ENCODE results near the gene SMG6.

The SMG6 gene

DNA sequence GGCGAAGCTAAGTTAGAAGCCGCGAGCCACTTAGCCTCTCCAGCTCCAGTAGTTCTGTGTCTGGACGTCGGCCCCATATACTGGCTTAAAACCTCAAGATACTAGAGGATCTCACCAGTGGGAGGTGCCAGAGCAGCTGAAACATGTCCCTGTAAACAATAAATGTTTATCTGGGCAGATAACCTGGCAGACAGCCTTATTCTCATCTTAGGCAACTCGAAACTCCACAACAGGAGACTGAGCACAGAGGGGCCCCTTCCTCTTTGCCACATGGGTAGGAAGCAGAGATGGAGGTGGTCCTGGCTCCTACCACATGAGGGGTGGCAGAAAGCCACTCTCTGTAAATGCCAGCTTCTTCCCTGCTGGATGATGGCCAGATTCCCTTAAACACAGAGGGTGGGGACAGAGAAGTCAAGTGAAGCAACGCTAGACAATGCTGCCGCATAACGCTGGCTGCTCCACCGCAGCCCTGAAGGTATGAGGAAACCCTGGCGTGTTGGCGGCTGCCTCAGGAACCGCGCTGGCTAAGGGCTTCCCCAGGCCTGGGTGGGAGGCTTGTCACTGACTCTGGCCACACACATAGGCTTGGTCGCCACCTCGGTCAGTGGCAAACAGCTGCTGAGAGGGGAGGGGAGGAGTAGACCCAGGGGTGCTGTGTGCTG is 180.8 kb downstream of the SMG6 start:
- Histone ChIP-seq H3K4me2 (ENCODE audit: low read length) (no peak overlapping the region), H4K8ac (ENCODE audit: low read depth, low read length) (no peak overlapping the region), H3K27me3 (ENCODE audit: insufficient read depth, low read length, poor library complexity) (no peaks in the 10 kb centered on the region), H2AK5ac (ENCODE audit: low read length) (no peak overlapping the region), H2BK15ac (replicated peaks; ENCODE audit: low read depth) (no peak overlapping the region), H3K79me2 (ENCODE audit: control insufficient read depth, insufficient read depth, low read length) (no peaks in the 10 kb centered on the region), H3K4ac (ENCODE audit: low read depth, low read length) (no peak overlapping the region), H3K36me3 (ENCODE audit: control insufficient read depth, insufficient read depth, low read length) (no peaks in the 10 kb centered on the region), H3K23ac (ENCODE audit: low read length) (no peak overlapping the region), H3K79me1 (ENCODE audit: low read length) (no peaks in the 10 kb centered on the region), H3K56ac (ENCODE audit: low read length) (peak overlapping the region; percentile 3), H3K4me1 (ENCODE audit: control insufficient read depth, low read depth, low read length) (peaks cover 23% of the 10 kb centered on the region), H3K4me3 (ENCODE audit: low read length) (no peak overlapping the region), H3K18ac (ENCODE audit: low read length) (no peak overlapping the region), H2BK5ac (ENCODE audit: low read length) (peak overlapping the region; percentile 27), H4K5ac (ENCODE audit: low read length) (no peak overlapping the region), H2BK120ac (ENCODE audit: low read depth, low read length) (no peak overlapping the region), H3K9ac (ENCODE audit: low read length) (no peak overlapping the region), H3K27ac (ENCODE audit: low read depth, low read length) (no peak overlapping the region)
- peak; percentile 32 for DNase-seq
- WGBS (ENCODE audit: extremely low coverage, insufficient coverage, low lambda C conversion rate), result no CpG with 5 or more reads among the region's 16 CpGs

DNA sequence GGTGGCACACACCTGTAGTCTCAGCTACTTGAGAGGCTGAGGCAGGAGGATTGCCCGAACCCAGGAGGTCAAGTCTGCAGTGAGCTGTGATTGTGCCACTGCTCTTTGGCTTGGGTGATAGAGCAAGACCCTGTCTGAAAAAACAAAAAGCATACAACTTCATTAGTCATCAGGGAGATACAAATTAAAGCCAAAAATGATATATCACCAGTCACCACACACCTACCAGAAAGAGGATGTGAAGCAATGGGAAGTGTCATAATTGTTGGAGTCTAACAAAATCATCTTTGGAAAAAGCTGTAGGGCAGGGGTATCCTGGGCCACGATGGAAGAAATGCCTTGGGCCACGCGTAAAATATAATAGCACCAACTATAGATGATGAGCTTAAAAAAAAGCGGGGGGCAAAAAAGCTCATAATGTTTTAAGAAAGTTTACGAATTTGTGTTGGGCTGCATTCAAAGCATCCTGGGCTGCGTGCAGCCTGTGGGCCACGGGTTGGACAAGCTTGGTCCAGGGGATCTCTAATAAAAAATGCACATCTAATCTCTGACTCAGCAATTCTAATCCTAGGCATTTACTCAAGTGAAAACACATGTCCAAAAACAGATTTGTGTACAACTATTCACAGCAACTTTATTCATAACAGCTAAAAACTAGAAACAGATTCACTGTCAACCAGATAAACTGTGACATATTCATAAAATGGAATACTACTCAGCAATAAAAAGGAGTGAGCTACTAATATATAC is 182.8 kb downstream of the SMG6 start:
- no peak overlapping the region for H3K56ac ChIP-seq (ENCODE audit: low read length)
- no peak overlapping the region for H4K8ac ChIP-seq (ENCODE audit: low read depth, low read length)
- no peaks in the 10 kb centered on the region for H3K27me3 ChIP-seq (ENCODE audit: insufficient read depth, low read length, poor library complexity)
- H2AK5ac ChIP-seq (ENCODE audit: low read length), result no peak overlapping the region
- no peak overlapping the region for H3K9ac ChIP-seq (ENCODE audit: low read length)
- no peak overlapping the region for H3K18ac ChIP-seq (ENCODE audit: low read length)
- no peak overlapping the region for H3K4me2 ChIP-seq (ENCODE audit: low read length)
- no CpG with 5 or more reads among the region's 8 CpGs for WGBS (ENCODE audit: extremely low coverage, insufficient coverage, low lambda C conversion rate)
- no peak overlapping the region for H2BK120ac ChIP-seq (ENCODE audit: low read depth, low read length)
- no peak overlapping the region for H3K4ac ChIP-seq (ENCODE audit: low read depth, low read length)
- H3K4me1 ChIP-seq (ENCODE audit: control insufficient read depth, low read depth, low read length), result peaks cover 23% of the 10 kb centered on the region
- H3K23ac ChIP-seq (ENCODE audit: low read length), result no peak overlapping the region
- H4K5ac ChIP-seq (ENCODE audit: low read length), result no peak overlapping the region
- no peaks in the 10 kb centered on the region for H3K36me3 ChIP-seq (ENCODE audit: control insufficient read depth, insufficient read depth, low read length)
- no peak for DNase-seq
- H3K4me3 ChIP-seq (ENCODE audit: low read length), result no peak overlapping the region
- no peaks in the 10 kb centered on the region for H3K79me2 ChIP-seq (ENCODE audit: control insufficient read depth, insufficient read depth, low read length)
- no peak overlapping the region for H3K27ac ChIP-seq (ENCODE audit: low read depth, low read length)
- H2BK15ac ChIP-seq (replicated peaks; ENCODE audit: low read depth), result no peak overlapping the region
- H2BK5ac ChIP-seq (ENCODE audit: low read length), result no peak overlapping the region
- H3K79me1 ChIP-seq (ENCODE audit: low read length), result no peaks in the 10 kb centered on the region

DNA sequence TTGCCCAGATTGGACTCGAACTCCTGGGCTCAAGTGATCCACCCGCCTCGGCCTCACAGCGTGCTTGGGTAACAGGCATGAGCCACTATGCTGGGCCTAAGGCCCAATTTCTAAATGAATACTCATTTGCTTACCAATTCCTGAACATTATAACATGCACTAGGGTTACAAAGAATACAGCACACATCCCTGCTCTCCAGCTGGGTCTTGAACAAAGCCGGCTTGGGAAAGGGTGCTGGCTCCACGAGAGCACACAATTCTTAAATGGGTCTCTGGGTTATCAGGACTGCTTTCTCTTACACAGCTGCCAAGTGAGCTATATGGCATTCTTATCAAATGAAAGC is 190.3 kb downstream of the SMG6 start:
- no peak for DNase-seq
- no peak overlapping the region for H2BK120ac ChIP-seq (ENCODE audit: low read depth, low read length)
- no peak overlapping the region for H2BK5ac ChIP-seq (ENCODE audit: low read length)
- H3K23ac ChIP-seq (ENCODE audit: low read length), result no peak overlapping the region
- H3K9ac ChIP-seq (ENCODE audit: low read length), result no peak overlapping the region
- no peaks in the 10 kb centered on the region for H3K79me1 ChIP-seq (ENCODE audit: low read length)
- H3K4me2 ChIP-seq (ENCODE audit: low read length), result no peak overlapping the region
- H3K56ac ChIP-seq (ENCODE audit: low read length), result no peak overlapping the region
- no peak overlapping the region for H3K27ac ChIP-seq (ENCODE audit: low read depth, low read length)
- no peak overlapping the region for H2AK5ac ChIP-seq (ENCODE audit: low read length)
- no peak overlapping the region for H3K4ac ChIP-seq (ENCODE audit: low read depth, low read length)
- H3K4me3 ChIP-seq (ENCODE audit: low read length), result no peak overlapping the region
- no CpG with 5 or more reads among the region's 6 CpGs for WGBS (ENCODE audit: extremely low coverage, insufficient coverage, low lambda C conversion rate)
- H3K79me2 ChIP-seq (ENCODE audit: control insufficient read depth, insufficient read depth, low read length), result no peaks in the 10 kb centered on the region
- no peaks in the 10 kb centered on the region for H3K4me1 ChIP-seq (ENCODE audit: control insufficient read depth, low read depth, low read length)
- H4K5ac ChIP-seq (ENCODE audit: low read length), result no peak overlapping the region
- no peak overlapping the region for H3K18ac ChIP-seq (ENCODE audit: low read length)
- no peak overlapping the region for H2BK15ac ChIP-seq (replicated peaks; ENCODE audit: low read depth)
- H3K36me3 ChIP-seq (ENCODE audit: control insufficient read depth, insufficient read depth, low read length), result no peaks in the 10 kb centered on the region
- H3K27me3 ChIP-seq (ENCODE audit: insufficient read depth, low read length, poor library complexity), result no peaks in the 10 kb centered on the region
- H4K8ac ChIP-seq (ENCODE audit: low read depth, low read length), result no peak overlapping the region

DNA sequence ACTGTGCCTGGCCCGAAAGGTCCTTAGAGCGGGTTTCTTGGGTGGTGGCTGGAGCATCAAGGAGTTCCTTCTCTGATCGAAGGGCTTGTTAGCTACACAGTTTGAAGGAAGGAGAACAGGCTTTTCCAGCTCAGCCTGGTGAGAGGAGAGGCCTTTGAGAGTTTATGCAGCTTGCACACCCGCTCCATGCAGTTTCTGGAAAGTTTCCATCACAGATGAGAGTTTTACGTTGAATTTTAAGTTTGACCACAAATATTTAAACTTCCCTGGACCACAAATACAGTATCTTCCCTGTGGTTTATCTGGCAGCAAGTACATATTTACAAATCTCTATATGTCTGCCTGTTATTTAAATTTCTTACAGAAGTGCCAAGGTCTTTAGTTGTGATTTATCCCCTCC is 191.9 kb downstream of the SMG6 start:
- H2BK120ac ChIP-seq (ENCODE audit: low read depth, low read length), result no peak overlapping the region
- H3K23ac ChIP-seq (ENCODE audit: low read length), result no peak overlapping the region
- H3K4me1 ChIP-seq (ENCODE audit: control insufficient read depth, low read depth, low read length), result no peaks in the 10 kb centered on the region
- no peaks in the 10 kb centered on the region for H3K79me2 ChIP-seq (ENCODE audit: control insufficient read depth, insufficient read depth, low read length)
- H2AK5ac ChIP-seq (ENCODE audit: low read length), result no peak overlapping the region
- no peaks in the 10 kb centered on the region for H3K27me3 ChIP-seq (ENCODE audit: insufficient read depth, low read length, poor library complexity)
- no peak overlapping the region for H3K4me3 ChIP-seq (ENCODE audit: low read length)
- peak overlapping the region; percentile 76 for H4K8ac ChIP-seq (ENCODE audit: low read depth, low read length)
- no peak overlapping the region for H3K4me2 ChIP-seq (ENCODE audit: low read length)
- H3K18ac ChIP-seq (ENCODE audit: low read length), result no peak overlapping the region
- no peak overlapping the region for H3K27ac ChIP-seq (ENCODE audit: low read depth, low read length)
- no peaks in the 10 kb centered on the region for H3K36me3 ChIP-seq (ENCODE audit: control insufficient read depth, insufficient read depth, low read length)
- H4K5ac ChIP-seq (ENCODE audit: low read length), result no peak overlapping the region
- no peak overlapping the region for H3K9ac ChIP-seq (ENCODE audit: low read length)
- H2BK15ac ChIP-seq (replicated peaks; ENCODE audit: low read depth), result no peak overlapping the region
- DNase-seq, result no peak
- no peaks in the 10 kb centered on the region for H3K79me1 ChIP-seq (ENCODE audit: low read length)
- no peak overlapping the region for H2BK5ac ChIP-seq (ENCODE audit: low read length)
- no peak overlapping the region for H3K4ac ChIP-seq (ENCODE audit: low read depth, low read length)
- no CpG with 5 or more reads among the region's 5 CpGs for WGBS (ENCODE audit: extremely low coverage, insufficient coverage, low lambda C conversion rate)
- no peak overlapping the region for H3K56ac ChIP-seq (ENCODE audit: low read length)

DNA sequence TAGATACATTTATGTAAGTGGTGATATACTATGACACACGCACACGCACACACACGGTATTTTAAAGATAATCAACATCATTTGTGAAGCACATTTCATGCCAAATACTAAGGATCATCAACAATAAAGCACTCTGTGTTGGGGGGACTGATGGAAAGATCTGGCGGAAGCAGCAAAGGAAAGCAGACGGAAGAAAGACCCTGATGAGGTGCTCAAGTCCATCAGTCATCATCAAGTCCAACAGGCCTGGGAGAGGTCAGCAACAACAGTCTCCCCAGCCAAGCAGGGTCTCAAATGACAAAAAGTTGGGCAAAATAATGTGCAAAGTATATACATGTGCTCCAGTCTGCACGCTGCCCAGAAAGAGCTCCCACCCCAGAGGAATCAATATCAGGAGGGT is 193.1 kb downstream of the SMG6 start:
- no peak for DNase-seq
- no CpG with 5 or more reads among the region's 6 CpGs for WGBS (ENCODE audit: extremely low coverage, insufficient coverage, low lambda C conversion rate)
- no peak overlapping the region for H3K27ac ChIP-seq (ENCODE audit: low read depth, low read length)

More for the DNA sequence above, 193.1 kb downstream of the SMG6 start:
- H3K4ac ChIP-seq (ENCODE audit: low read depth, low read length), result no peak overlapping the region
- no peak overlapping the region for H3K23ac ChIP-seq (ENCODE audit: low read length)
- H3K4me3 ChIP-seq (ENCODE audit: low read length), result no peak overlapping the region
- H3K36me3 ChIP-seq (ENCODE audit: control insufficient read depth, insufficient read depth, low read length), result no peaks in the 10 kb centered on the region
- H2AK5ac ChIP-seq (ENCODE audit: low read length), result no peak overlapping the region
- H4K8ac ChIP-seq (ENCODE audit: low read depth, low read length), result no peak overlapping the region
- H2BK5ac ChIP-seq (ENCODE audit: low read length), result no peak overlapping the region
- H3K4me2 ChIP-seq (ENCODE audit: low read length), result no peak overlapping the region
- H3K4me1 ChIP-seq (ENCODE audit: control insufficient read depth, low read depth, low read length), result no peaks in the 10 kb centered on the region
- no peak overlapping the region for H4K5ac ChIP-seq (ENCODE audit: low read length)
- no peaks in the 10 kb centered on the region for H3K27me3 ChIP-seq (ENCODE audit: insufficient read depth, low read length, poor library complexity)
- H3K18ac ChIP-seq (ENCODE audit: low read length), result no peak overlapping the region
- H3K56ac ChIP-seq (ENCODE audit: low read length), result no peak overlapping the region
- H3K79me2 ChIP-seq (ENCODE audit: control insufficient read depth, insufficient read depth, low read length), result no peaks in the 10 kb centered on the region
- H3K9ac ChIP-seq (ENCODE audit: low read length), result no peak overlapping the region
- no peaks in the 10 kb centered on the region for H3K79me1 ChIP-seq (ENCODE audit: low read length)
- H2BK120ac ChIP-seq (ENCODE audit: low read depth, low read length), result no peak overlapping the region
- no peak overlapping the region for H2BK15ac ChIP-seq (replicated peaks; ENCODE audit: low read depth)

Measured in mesendoderm (in vitro differentiated cells).